IMR-90 (cell line): Measurements from ENCODE around the gene GNL1. TPM values are rescaled to one million over a fixed set of nuclear protein-coding genes. Genes with fewer than 3 reads are reported as not detected.

Source experiments
- FOS ChIP-seq: fragments of 150-350 bp; IDR thresholded peaks from 2 replicates; pipeline ENCODE4 v1.6.1; 2016; ENCODE audit warnings: low read depth, low read length
- NFE2L2 ChIP-seq: fragments of 150-350 bp; IDR thresholded peaks from 2 replicates; pipeline ENCODE4 v1.6.1; 2016; ENCODE audit warnings: low read depth, mild to moderate bottlenecking, low read length
- microRNA-seq, 2 experiments: library from miRNA; stranded (forward) in 1 of 2; unstranded in 1 of 2; fragments of 10-50 nt in 1 of 2; fragments of <30 nt in 1 of 2; gene quantifications in 1 of 2; microRNA quantifications in 1 of 2; one replicate each; pipeline versions ENCODE3 to v1.1.0; 2013 to 2020; ENCODE audit not compliant: insufficient read depth in 1 of 2, insufficient read length in 1 of 2, unreplicated experiment in 1 of 2
- polyA plus RNA-seq, 3 experiments: library from polyadenylated mRNA; depleted of rRNA; stranded (reverse); fragments of >200 nt; gene quantifications; 2 replicates each; pipeline ENCODE4 v1.2.3, GENCODE V29; 2012; ENCODE audit warnings: low replicate concordance in 1 of 3
- small RNA-seq, 5 experiments: library from RNA; depleted of rRNA; stranded (forward); fragments of <200 nt; gene quantifications; one replicate each; pipeline ENCODE3, GENCODE V24; 2012
- total RNA-seq: library from RNA; depleted of rRNA; stranded (reverse); fragments of >200 nt; gene quantifications from 2 replicates; pipeline ENCODE4 v1.2.3, GENCODE V29; 2012; rRNA removed

Gene GNL1
- total and polyA plus RNA-seq, 2 of the 4 experiments (the other 2 are of a cell fraction) = 40.5 to 44.0 TPM

DNA sequence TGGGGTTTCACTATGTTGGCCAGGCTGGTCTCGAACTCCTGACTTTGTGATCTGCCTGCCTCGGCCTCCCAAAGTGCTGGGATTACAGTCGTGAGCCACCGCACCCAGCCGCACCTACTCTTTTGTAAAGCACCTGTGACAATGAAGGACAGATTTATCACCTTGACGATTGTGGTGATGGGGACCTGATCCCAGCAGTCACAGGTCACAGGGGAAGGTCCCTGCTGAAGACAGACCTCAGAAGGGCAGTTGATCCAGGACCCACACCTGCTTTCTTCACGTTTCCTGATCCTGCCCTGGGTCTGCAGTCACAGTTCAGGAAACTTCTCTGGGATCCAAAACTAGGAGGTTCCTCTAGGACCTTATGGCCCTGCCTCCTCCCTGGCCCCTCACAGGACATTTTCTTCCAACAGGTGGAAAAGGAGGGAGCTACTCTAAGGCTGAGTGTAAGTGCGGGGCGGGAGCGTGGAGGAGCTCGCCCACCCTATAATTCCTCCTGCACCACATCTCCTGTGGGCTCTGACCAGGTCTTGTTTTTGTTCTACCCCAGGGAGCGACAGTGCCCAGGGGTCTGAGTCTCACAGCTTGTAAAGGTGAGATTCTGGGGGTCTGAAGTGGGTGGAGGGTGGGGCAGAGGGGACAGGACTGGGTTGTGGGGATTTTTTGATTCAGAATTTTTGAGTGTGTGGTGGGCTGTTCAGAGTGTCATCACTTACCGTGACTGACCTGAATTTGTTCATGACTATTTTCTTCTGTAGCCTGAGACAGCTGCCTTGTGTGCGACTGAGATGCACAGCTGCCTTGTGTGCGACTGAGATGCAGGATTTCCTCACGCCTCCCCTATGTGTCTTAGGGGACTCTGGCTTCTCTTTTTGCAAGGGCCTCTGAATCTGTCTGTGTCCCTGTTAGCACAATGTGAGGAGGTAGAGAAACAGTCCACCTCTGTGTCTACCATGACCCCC lies 64.0 kb downstream of the GNL1 start (continued):
- TF ChIP-seq FOS = no peak
- no peak for TF ChIP-seq NFE2L2

Small RNAs within 50 kb of the gene (microRNA-seq; reads per million reads assigned to microRNA genes)
- gene MIR877 = 104 to 900 reads per million in 2 experiments

Small RNAs within 50 kb of the gene (small RNA-seq; reads per million reads assigned to genes)
- gene MIR877 = 0.04 to 10.2 (median 1.1) reads per million in 5 experiments

Other genes with a start within 250 kb of the GNL1 start
- 9.4 and 10.0 TPM in 2 replicates for gene TRIM39, start 229.6 kb downstream of the GNL1 start, total RNA-seq
- gene TRIM39, start 229.6 kb downstream of the GNL1 start, polyA plus RNA-seq (2012; rRNA removed) = 6.7 and 7.5 TPM in 2 replicates
- 20.6 and 28.9 TPM in 2 replicates for gene RPP21, start 211.3 kb downstream of the GNL1 start, total RNA-seq
- 79.1 and 96.7 TPM in 2 replicates for gene RPP21, start 211.3 kb downstream of the GNL1 start, polyA plus RNA-seq (2012; rRNA removed)
- 84.8 and 85.8 TPM in 2 replicates for gene HLA-E, start 67.0 kb downstream of the GNL1 start, total RNA-seq
- gene HLA-E, start 67.0 kb downstream of the GNL1 start, polyA plus RNA-seq (2012; rRNA removed) = 83.6 and 91.4 TPM in 2 replicates
- gene PRR3, start 806 bp upstream of the GNL1 start, total RNA-seq = 7.2 TPM in 2 replicates
- gene PRR3, start 806 bp upstream of the GNL1 start, polyA plus RNA-seq (2012; rRNA removed) = 16.7 and 17.3 TPM in 2 replicates
- gene ABCF1, start 15.0 kb upstream of the GNL1 start, total RNA-seq = 47.5 and 48.6 TPM in 2 replicates
- gene ABCF1, start 15.0 kb upstream of the GNL1 start, polyA plus RNA-seq (2012; rRNA removed) = 35.8 and 39.1 TPM in 2 replicates
- 16.1 and 18.8 TPM in 2 replicates for gene PPP1R10, start 60.8 kb upstream of the GNL1 start, total RNA-seq
- 21.2 TPM in 2 replicates for gene PPP1R10, start 60.8 kb upstream of the GNL1 start, polyA plus RNA-seq (2012; rRNA removed)
- gene MRPS18B, start 61.4 kb upstream of the GNL1 start, total RNA-seq = 71.7 and 82.3 TPM in 2 replicates
- gene MRPS18B, start 61.4 kb upstream of the GNL1 start, polyA plus RNA-seq (2012; rRNA removed) = 51.2 and 59.8 TPM in 2 replicates
- 3.3 and 5.6 TPM in 2 replicates for gene ATAT1, start 70.4 kb upstream of the GNL1 start, total RNA-seq
- 13.2 and 15.5 TPM in 2 replicates for gene ATAT1, start 70.4 kb upstream of the GNL1 start, polyA plus RNA-seq (2012; rRNA removed)
- 1.1 and 1.4 TPM in 2 replicates for gene C6orf136, start 90.6 kb upstream of the GNL1 start, total RNA-seq
- 11.7 and 12.8 TPM in 2 replicates for gene C6orf136, start 90.6 kb upstream of the GNL1 start, polyA plus RNA-seq (2012; rRNA removed)
- gene DHX16, start 116.5 kb upstream of the GNL1 start, total RNA-seq = 43.9 and 48.4 TPM in 2 replicates
- 47.9 and 48.3 TPM in 2 replicates for gene DHX16, start 116.5 kb upstream of the GNL1 start, polyA plus RNA-seq (2012; rRNA removed)
- gene PPP1R18, start 130.2 kb upstream of the GNL1 start, total RNA-seq = 31.9 and 32.8 TPM in 2 replicates
- 129 and 134 TPM in 2 replicates for gene PPP1R18, start 130.2 kb upstream of the GNL1 start, polyA plus RNA-seq (2012; rRNA removed)
- gene NRM, start 134.5 kb upstream of the GNL1 start, total RNA-seq = 1.7 and 2.2 TPM in 2 replicates
- gene NRM, start 134.5 kb upstream of the GNL1 start, polyA plus RNA-seq (2012; rRNA removed) = 27.0 and 29.1 TPM in 2 replicates
- gene MDC1, start 160.8 kb upstream of the GNL1 start, total RNA-seq = 3.6 and 4.5 TPM in 2 replicates
- 12.1 and 12.4 TPM in 2 replicates for gene MDC1, start 160.8 kb upstream of the GNL1 start, polyA plus RNA-seq (2012; rRNA removed)
- 1,207 and 1,401 TPM in 2 replicates for gene TUBB, start 163.9 kb upstream of the GNL1 start, total RNA-seq
- gene TUBB, start 163.9 kb upstream of the GNL1 start, polyA plus RNA-seq (2012; rRNA removed) = 2,004 and 2,008 TPM in 2 replicates
- gene FLOT1, start 186.2 kb upstream of the GNL1 start, total RNA-seq = 96.2 and 104 TPM in 2 replicates
- gene FLOT1, start 186.2 kb upstream of the GNL1 start, polyA plus RNA-seq (2012; rRNA removed) = 161 and 162 TPM in 2 replicates
- 38.4 and 65.8 TPM in 2 replicates for gene IER3, start 188.1 kb upstream of the GNL1 start, total RNA-seq
- 159 and 163 TPM in 2 replicates for gene IER3, start 188.1 kb upstream of the GNL1 start, polyA plus RNA-seq (2012; rRNA removed)